Measurements from ENCODE around the gene CLHC1.
"Not testable (repeated sequence)": the region's sequence is repeated elsewhere in the genome, so short reads cannot be mapped to it uniquely, and the experiment has no call there.

The CLHC1 gene

GRCh38 chr2:55152475-55153412 lies 79.3 kb downstream of the CLHC1 start:
- DNase-seq: no peak

- no peak for DNase-seq
These were observed 80.2 kb downstream of the CLHC1 start for GRCh38 chr2:55151733-55152433.

- DNase-seq: no peak
These were observed 81.3 kb downstream of the CLHC1 start for GRCh38 chr2:55150834-55151233.

GRCh38 chr2:55148269-55148668 lies 83.8 kb downstream of the CLHC1 start:
- DNase-seq: no peak

- no peak for DNase-seq
These were observed 84.6 kb downstream of the CLHC1 start for GRCh38 chr2:55147531-55147930.

- DNase-seq: no peak
These were observed 85.1 kb downstream of the CLHC1 start for GRCh38 chr2:55147041-55147440.

- no peak for DNase-seq
These were observed 85.8 kb downstream of the CLHC1 start for GRCh38 chr2:55146263-55146662.

- DNase-seq: no peak
These were observed 86.9 kb downstream of the CLHC1 start for GRCh38 chr2:55144922-55145820.

- DNase-seq: not testable (repeated sequence)
These were observed 88.4 kb downstream of the CLHC1 start for GRCh38 chr2:55143706-55144105.

GRCh38 chr2:55142518-55142917 lies 89.6 kb downstream of the CLHC1 start:
- DNase-seq: no peak

GRCh38 chr2:55141572-55142413 lies 90.3 kb downstream of the CLHC1 start:
- DNase-seq: no peak

- peak; percentile 88 for DNase-seq
These were observed 91.5 kb downstream of the CLHC1 start for GRCh38 chr2:55140316-55141219.

GRCh38 chr2:55139305-55139704 lies 92.8 kb downstream of the CLHC1 start:
- DNase-seq: no peak

- no peak for DNase-seq
These were observed 93.2 kb downstream of the CLHC1 start for GRCh38 chr2:55138882-55139229.

- peak; percentile 31 for DNase-seq
These were observed 93.8 kb downstream of the CLHC1 start for GRCh38 chr2:55138014-55138881.

- DNase-seq: peak; percentile 32
These were observed 94.8 kb downstream of the CLHC1 start for GRCh38 chr2:55137024-55137958.

GRCh38 chr2:55136138-55136541 lies 96.0 kb downstream of the CLHC1 start:
- peak; percentile 44 for DNase-seq

GRCh38 chr2:55135491-55135890 lies 96.6 kb downstream of the CLHC1 start:
- no peak for DNase-seq

GRCh38 chr2:55134316-55134706 lies 97.8 kb downstream of the CLHC1 start:
- peak; percentile 47 for DNase-seq

All from hematopoietic multipotent progenitor cell treated with erythropoietin and hydrocortisone succinate and interleukin-3 and kit ligand, for 4 days (in vitro differentiated cells).